H7 (cell line): Measurements from ENCODE around the gene TBXT. TPM values are rescaled to one million over a fixed set of nuclear protein-coding genes. Genes with fewer than 3 reads are reported as not detected.
A peak's percentile ranks its signal among the peaks of the same experiment; 100 is the strongest.
"Not testable (repeated sequence)": the region's sequence is repeated elsewhere in the genome, so short reads cannot be mapped to it uniquely, and the experiment has no call there.

Source experiments
- DNase-seq: peaks from one replicate; pipeline ENCODE4 v3.0.0; 2012
- H3K27me3 ChIP-seq: 2 replicates; pipeline ENCODE4 v1.6.0; 2011; ENCODE audit warnings: mild to moderate bottlenecking, low read length; ENCODE audit not compliant: control insufficient read depth, insufficient read depth
- H3K36me3 ChIP-seq: replicated peaks from 2 replicates; pipeline ENCODE4 v1.5.1; 2011; ENCODE audit warnings: low read length; ENCODE audit not compliant: control insufficient read depth, insufficient read depth
- H3K4me3 ChIP-seq: 2 replicates; pipeline ENCODE4 v1.5.1; 2011; ENCODE audit warnings: low read depth, mild to moderate bottlenecking, control low read depth, low read length, moderate library complexity; ENCODE audit not compliant: insufficient read depth
- total RNA-seq: library from RNA; depleted of rRNA; stranded (reverse); fragments of >200 nt; shearing (Covaris generic); gene quantifications from 2 replicates; pipeline ENCODE4 v1.2.3, GENCODE V29; 2014

Gene TBXT
- total RNA-seq, 1 experiment from 2014 or later: 1.0 TPM

DNA sequence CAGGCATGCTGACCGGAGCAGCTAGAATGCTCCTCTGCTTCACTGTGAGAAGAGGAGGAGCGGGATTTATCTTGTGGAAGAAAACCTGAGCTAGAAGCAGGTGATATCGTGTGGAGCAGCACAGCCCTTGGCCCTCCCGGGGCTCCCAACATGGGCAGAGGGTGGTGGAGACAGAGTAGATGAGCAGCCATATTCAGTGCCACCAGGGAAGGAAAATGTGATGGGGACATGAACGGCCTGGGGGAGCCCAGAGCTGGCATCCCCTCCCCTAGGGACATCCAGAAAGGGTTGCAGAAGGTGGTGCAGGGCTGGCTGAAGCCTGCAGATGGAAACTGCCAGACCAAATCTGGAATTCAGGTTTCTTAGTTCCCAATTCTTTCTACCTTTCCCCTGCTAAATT lies 24.9 kb upstream of the TBXT start:
- no peak for DNase-seq
- Histone ChIP-seq H3K27me3 (peaks cover 3% of the 10 kb centered on the region), H3K36me3 (no peaks in the 10 kb centered on the region), H3K4me3 (no peak overlapping the region)

DNA sequence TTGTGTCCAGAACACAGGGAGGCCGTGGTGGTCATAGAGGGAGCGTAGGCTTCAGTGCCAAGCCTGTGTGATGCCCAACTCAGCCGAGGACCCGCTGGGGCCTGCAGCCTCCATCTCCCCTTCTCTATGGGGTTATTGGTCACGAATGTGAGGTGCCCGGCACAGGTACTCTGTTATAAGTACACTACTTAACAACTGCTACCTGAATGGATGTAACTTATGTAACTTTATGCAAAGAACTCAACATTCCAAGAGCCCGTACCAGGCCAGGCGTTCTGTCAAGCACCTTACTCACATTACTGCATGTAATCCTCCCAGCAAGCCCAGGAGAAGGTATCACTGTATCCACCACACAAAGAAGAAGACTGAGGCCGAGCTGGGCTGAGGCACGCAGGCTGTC lies 24.5 kb upstream of the TBXT start:
- DNase-seq: no peak
- H3K27me3 ChIP-seq: peaks cover 3% of the 10 kb centered on the region
- H3K36me3 ChIP-seq: no peaks in the 10 kb centered on the region
- no peak overlapping the region for H3K4me3 ChIP-seq

DNA sequence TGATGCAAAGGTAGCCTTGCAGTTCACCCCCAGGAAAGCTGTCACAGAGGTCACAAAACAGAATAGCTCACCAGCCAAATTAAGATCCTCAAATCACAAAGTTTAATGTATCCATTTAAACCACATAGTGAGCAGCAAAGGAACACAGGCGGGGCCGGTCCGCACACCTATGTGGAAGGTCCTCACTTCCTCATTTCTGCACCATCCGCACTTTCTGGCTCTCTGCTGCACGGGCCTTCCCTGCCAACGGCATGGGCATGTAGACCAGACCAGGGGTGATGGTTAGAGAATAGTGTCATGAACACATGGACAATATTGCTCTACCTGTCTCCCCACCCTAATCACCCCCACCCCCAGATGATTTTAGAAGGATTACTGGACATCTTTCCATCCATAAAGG lies 12.1 kb upstream of the TBXT start:
- Histone ChIP-seq H3K27me3 (no peaks in the 10 kb centered on the region), H3K4me3 (no peak overlapping the region), H3K36me3 (no peaks in the 10 kb centered on the region)
- no peak for DNase-seq

DNA sequence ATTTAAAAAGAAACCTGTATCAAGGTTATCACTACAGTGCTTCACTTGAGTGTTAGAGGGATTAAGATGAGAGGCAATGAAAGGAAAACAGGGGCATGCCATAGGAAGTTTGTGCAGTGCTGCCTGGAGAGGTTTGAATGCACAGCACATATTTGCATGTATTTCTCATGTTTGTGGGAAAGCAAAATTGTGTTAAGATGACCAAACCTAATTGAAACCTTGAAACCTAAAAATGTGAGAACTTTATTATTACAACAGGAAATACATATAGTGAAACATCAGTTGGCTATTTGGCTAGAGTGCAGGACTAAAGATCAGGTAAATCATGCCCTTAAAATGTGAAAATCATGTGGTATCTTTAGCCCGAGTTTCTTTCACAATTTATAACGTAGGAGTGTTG lies 8.5 kb upstream of the TBXT start:
- Histone ChIP-seq H3K27me3 (peaks cover 29% of the 10 kb centered on the region), H3K36me3 (no peaks in the 10 kb centered on the region), H3K4me3 (no peak overlapping the region)
- DNase-seq: no peak

DNA sequence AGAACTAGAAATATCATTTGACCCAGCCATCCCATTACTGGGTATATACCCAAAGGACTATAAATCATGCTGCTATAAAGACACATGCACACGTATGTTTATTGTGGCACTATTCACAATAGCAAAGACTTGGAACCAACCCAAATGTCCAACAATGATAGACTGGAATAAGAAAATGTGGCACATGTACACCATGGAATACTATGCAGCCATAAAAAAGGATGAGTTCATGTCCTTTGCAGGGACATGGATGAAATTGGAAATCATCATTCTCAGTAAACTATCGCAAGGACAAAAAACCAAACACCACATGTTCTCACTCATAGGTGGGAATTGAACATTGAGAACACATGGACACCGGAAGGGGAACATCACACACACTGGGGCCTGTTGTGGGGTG lies 7.4 kb upstream of the TBXT start:
- peaks cover 39% of the 10 kb centered on the region for H3K27me3 ChIP-seq
- not testable (repeated sequence) for H3K4me3 ChIP-seq, DNase-seq, H3K36me3 ChIP-seq

DNA sequence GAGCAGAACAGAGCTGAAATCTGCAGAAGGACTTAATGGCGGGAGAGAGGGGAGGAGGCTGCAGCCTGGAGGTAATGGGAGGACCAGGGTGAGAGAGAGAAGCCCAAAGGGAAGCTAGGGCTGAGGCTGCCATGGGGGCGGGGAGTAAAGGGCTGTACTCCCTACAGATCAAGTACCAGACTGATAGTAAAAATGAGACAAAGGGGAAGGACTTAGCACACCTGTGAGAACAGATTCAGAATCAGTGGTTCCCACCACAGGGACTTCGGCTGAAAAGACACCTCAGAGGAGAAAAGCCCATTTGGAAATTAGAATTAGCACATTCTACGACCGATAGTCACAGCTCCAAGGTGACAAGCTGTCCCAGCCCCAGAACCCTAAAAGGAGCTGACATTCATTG lies 6.4 kb upstream of the TBXT start:
- no peak overlapping the region for H3K4me3 ChIP-seq
- DNase-seq: peak; percentile 31
- H3K36me3 ChIP-seq: no peaks in the 10 kb centered on the region
- peaks cover 50% of the 10 kb centered on the region for H3K27me3 ChIP-seq

DNA sequence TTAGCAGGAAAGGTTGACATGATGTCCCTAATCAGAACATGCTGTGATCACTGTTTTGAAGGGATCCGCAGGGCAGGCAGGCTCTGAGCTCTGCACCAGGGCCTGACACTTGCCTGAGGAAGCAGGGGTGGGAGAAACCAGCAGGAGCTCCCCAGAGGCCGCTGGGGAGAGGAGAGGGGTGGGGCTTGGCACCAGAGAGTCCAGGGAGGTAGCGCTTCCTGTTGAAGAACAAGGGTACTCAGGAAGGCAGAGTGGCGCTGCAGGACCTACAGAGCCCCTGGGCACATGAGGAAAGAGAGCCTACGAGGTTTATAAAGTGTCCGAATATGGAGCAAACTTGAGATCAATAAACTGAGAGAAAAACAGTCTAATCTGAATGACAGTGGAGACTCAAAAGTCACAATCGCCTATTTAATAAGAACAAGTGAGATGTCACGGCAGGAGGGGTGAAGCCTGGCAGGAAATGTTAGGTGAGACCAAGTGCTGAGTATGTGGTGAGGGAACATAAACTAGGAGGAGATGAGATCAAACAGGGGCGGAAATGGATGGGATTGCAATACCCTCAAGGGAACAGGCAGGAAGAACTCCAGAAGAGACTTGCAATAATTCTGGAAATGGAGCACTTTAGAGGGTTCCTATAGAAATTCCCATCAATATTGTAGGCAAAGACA lies 5.8 kb upstream of the TBXT start:
- peak; percentile 71 for DNase-seq
- Histone ChIP-seq H3K36me3 (no peaks in the 10 kb centered on the region), H3K4me3 (no peak overlapping the region), H3K27me3 (peaks cover 56% of the 10 kb centered on the region)

DNA sequence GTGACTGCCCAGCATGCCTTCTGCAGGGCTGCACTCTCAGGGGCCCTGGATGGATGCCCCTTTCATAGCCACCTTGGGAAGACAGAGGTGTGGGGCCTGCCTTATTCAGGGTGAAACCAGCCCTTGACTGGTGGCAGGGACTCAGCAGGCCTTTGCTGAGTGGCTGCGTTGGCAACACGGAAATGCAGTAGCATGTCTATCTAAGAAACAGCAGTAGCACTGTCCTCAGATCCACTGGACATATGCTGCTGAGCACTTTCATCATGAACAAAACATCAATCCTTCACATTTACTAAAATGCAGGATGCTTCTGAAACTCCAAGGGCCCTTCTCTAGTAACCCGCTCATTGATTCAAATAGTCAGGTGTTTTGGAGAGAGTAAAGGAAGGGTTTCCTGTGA lies 4.9 kb upstream of the TBXT start:
- no peak for DNase-seq
- H3K27me3 ChIP-seq: peaks cover 60% of the 10 kb centered on the region
- H3K4me3 ChIP-seq: no peak overlapping the region
- no peaks in the 10 kb centered on the region for H3K36me3 ChIP-seq

DNA sequence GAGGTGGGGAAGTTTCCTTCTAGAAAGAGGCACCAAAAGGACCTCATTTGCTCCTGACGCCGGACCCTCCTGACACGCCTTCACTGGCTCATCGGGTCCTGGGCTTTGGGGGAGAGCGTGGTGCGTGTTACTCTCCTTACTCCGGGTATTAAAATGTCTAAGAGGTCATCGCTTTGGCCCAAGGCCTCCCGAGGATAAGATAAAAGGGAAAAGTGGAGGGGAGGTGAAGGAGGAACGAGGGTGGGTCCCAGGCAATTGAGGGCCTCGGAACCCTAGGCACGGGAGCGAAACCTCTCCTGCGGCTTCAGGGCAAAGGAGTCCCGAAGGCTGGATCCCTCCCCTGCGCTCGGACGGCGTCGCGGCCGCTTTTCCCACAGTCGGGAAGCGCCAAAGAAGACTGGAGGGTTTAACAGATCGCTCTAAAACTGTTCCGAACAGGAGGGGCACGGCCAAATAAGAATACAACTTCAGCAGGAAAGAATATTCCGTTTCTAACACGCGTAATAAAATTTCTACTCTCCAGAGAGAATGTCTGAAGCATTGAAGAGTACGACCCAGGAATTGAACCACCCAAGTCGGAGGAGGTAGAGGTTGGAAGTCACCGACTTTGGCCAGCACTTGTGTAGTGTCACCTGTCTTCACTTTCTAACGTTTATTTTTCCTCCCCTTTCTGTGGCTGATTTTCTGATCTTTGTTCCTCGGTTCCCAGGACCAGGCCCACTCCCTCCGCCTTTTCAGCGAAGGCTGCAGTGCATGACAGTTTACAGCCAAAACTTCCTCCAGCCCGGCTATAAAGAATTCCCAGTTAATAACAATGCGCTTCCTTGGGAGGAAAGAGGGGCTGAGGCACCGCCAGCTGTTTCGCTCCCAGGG lies 2.1 kb upstream of the TBXT start:
- Histone ChIP-seq H3K36me3 (no peaks in the 10 kb centered on the region), H3K27me3 (peaks cover 87% of the 10 kb centered on the region), H3K4me3 (peak overlapping the region; percentile 12)
- peak; percentile 74 for DNase-seq

DNA sequence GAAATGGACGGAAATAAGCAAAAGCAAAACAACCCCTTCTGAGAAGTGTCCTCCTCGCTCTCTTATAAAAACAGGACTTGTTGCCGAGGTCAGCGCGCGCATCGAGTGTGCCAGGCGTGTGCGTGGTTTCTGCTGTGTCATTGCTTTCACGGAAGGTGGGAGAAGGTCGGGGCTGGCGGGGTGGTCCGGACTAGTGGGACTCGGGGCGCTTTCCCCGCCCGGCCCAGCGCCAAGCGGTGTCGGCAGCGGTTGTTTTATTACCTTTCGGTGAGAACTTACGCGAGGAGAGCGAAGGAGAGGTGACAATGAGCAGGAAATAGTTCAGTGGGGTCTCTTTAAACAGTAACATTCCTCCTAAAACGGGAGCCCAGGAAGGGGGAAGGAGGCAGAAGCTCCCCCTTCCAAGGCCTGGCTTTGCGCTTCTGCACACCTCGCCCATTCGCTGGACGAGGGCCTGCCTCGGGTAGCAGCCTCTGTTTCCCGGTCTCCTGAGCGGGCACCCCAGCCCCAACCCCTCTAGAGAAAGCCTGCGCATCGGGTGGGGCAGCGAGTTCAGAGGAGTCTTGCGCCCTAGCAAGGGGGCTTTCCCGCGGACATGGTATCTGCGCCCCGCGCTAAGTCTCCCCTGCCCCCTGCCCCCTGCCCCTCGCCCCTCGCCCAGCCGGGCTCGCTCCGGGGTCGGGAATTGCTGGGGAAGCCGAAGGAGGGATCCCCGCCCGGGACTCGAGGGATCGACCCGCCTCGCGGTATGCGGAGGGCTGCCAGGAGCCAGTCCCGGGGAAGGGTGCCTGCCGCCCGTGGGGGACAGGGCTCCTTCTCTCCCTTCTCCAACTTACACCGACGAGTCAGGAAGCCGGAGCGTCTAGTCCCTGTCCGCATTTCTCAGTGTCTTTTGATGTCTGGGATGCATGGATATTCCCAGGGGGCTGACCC lies 1.2 kb upstream of the TBXT start:
- peak; percentile 76 for DNase-seq
- H3K27me3 ChIP-seq: peaks cover 95% of the 10 kb centered on the region
- peak overlapping the region; percentile 51 for H3K4me3 ChIP-seq
- no peaks in the 10 kb centered on the region for H3K36me3 ChIP-seq

DNA sequence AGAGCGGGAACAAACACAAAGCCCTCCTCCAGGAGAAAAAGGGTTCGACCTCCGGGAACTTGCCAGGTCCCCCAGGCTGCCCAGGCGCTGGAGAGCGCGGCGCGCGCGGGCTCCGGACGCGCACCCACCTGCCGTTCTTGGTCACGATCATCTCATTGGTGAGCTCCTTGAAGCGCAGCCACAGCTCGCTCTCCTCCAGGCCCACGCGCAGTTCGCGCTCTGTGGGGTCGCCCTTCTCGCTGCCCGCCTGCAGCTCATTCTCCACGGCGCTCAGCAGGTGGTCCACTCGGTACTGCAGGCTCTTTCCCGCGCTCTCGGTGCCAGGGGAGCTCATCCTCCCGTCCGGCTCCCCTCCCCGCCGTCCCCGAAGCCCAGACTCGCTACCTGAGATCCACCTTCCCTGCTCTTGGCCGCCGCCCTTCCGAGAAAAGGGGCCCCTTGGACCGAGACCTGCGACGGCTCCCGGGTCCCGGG lies 356 bp downstream of the TBXT start:
- Histone ChIP-seq H3K4me3 (peak overlapping the region; percentile 51), H3K27me3 (peaks cover 94% of the 10 kb centered on the region), H3K36me3 (no peaks in the 10 kb centered on the region)
- peak; percentile 88 for DNase-seq

DNA sequence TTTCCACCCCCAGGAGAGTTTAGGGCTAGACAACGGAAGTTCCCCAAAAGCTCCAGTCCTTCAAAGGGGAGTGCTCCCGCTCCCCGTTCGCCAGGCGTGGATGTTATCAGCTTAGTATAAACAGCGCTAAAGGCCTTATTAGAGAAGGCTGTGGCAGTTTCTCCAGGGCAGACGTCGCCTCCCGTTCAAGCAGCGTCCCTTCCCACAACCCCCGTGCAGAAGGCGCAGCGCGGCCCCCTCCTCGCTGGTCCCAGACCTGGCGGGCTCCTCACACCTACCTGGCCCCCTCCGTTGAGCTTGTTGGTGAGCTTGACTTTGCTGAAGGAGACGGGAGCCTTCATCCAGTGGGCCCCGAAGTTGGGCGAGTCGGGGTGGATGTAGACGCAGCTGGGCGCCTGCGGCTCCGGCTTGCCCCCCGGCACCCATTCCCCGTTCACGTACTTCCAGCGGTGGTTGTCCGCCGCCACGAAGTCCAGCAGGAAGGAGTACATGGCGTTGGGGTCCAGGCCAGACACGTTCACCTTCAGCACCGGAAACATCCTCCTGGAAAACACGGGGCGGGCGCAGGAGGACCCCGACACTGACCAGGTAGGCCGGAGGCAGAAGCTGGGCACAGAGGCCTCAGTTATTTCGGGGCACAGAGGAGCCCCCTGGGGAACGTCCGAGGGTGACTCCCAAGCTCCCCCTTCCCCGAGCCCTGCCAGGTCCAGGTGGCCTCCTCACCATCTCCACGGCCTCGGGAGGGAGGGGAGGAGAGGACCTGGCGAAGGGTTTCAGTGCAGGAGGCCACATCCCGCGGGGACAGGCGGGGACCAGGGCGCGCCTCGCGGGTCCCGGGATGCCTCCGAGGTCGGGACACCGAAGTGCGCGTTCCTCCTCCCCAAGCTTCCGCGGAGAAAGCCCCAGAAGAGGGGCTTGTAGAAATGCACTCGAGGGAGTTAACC lies 1.1 kb downstream of the TBXT start:
- H3K4me3 ChIP-seq: peak overlapping the region; percentile 51
- H3K27me3 ChIP-seq: peaks cover 91% of the 10 kb centered on the region
- peak; percentile 63 for DNase-seq
- H3K36me3 ChIP-seq: no peaks in the 10 kb centered on the region

DNA sequence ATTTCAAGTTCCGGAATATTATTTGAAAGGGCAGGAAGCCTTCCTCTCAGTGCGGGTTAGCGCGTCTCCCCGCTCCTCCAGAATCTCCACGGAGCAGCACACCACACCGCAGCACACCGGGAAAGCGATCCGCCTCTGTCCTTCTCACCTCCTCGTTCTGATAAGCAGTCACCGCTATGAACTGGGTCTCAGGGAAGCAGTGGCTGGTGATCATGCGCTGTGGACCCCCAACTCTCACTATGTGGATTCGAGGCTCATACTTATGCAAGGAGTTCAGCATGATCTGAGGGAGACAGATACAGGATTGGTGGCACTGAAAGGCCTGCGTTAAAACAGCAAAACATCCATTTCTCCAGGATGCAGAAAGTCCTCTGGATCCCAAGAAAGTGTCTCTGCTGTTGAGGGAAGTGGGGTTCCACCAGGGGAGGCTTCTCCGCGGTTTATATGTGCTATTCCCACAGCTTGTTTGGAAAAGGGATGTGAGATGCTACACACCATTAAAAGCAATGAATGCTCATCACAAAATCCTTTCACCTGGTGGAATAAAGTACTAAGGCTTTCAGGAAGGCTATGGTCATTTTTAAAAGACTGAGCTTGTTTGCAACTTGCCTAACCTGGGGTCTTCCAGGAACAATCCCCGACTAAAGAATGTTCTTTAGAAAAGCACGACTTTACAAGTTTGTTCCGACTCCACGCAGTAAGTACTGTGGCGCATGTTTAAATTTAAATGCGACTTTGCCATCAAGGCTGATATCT lies 1.9 kb downstream of the TBXT start:
- DNase-seq: peak; percentile 57
- no peak overlapping the region for H3K4me3 ChIP-seq
- peaks cover 82% of the 10 kb centered on the region for H3K27me3 ChIP-seq
- no peaks in the 10 kb centered on the region for H3K36me3 ChIP-seq
